ENCODE results near the gene CLEC18C. TPM values are rescaled to one million over a fixed set of nuclear protein-coding genes. Genes with fewer than 3 reads are reported as not detected.
"Not testable (repeated sequence)": the region's sequence is repeated elsewhere in the genome, so short reads cannot be mapped to it uniquely, and the experiment has no call there.

Gene CLEC18C
- 0.45 TPM in 1 of 2 replicates, not detected in the other for total RNA-seq

DNA sequence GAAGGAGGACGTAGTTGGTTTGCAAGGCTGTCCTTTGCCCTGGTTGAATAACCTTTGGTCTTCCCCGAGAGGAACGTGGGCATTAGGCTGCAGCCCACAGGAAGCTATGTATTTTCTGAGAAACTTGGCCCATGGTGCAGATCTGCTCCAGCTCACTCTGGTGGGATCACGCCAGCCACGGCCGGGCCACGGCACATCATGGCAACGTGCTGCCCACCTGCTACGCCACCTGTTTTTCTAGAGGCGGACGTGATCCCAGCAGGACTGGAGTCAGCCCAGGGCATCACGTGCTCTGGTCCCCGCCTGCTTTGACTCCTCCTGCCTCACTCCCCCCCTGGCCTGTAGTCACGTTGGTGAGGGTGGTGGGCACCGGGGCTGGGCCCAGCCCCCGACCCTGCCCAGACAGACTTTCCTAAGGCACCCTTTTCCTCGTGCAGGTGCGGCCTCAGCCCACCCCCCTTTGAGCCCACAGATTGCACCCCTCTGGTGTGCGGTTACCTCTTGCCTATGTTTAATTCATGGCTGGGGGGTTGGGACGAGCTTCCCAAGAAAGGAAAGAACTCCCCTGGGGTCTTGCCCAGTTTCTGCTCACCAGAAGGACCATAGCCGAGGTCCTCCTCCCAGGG lies at the start of gene CLEC18C:
TSS of gene CLEC18C (plus strand) at position 576 of the 626 bp plus-strand sequence. CDS start 492 bp downstream, outside the sequence.
- DNase-seq; H3K4me1 Mint-ChIP-seq; H3K27ac Mint-ChIP-seq; H3K27me3 Mint-ChIP-seq; H3K36me3 Mint-ChIP-seq (ENCODE audit: low read depth); H3K9me3 Mint-ChIP-seq; intact Hi-C loops (cut with micrococcal nuclease); H3K4me3 Mint-ChIP-seq: not testable (repeated sequence)

- intact Hi-C loops (cut with micrococcal nuclease); H3K4me1 Mint-ChIP-seq; H3K27ac Mint-ChIP-seq; DNase-seq; H3K9me3 Mint-ChIP-seq; H3K27me3 Mint-ChIP-seq; H3K4me3 Mint-ChIP-seq: not testable (repeated sequence)
- peaks cover 46% of the 10 kb centered on the region for H3K36me3 Mint-ChIP-seq (ENCODE audit: low read depth)
These were observed 49.8 kb upstream of the CLEC18C start for GRCh38 chr16:70123822-70124221.

DNA sequence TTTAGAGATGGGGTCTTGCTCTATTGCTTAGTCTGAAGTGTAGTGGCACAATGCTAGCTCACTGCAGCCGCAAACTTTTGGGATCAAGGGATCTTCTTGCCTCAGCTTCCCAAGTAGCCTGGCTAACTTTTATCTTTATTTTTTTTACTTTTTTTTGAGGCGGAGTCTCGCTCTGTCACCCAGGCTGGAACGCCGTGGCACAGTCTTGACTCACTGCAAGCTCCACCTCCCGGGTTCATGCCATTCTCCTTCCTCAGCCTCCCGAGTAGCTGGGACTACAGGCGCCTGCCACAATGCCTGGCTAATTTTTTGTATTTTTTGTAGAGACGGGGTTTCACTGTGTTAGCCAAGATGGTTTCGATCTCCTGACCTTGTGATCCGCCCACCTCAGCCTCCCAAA lies 47.4 kb upstream of the CLEC18C start:
- H3K4me1 Mint-ChIP-seq; DNase-seq; H3K9me3 Mint-ChIP-seq; H3K27me3 Mint-ChIP-seq; H3K4me3 Mint-ChIP-seq; intact Hi-C loops (cut with micrococcal nuclease); H3K27ac Mint-ChIP-seq: not testable (repeated sequence)
- peaks cover 60% of the 10 kb centered on the region for H3K36me3 Mint-ChIP-seq (ENCODE audit: low read depth)

- H3K27me3 Mint-ChIP-seq, H3K4me3 Mint-ChIP-seq, H3K9me3 Mint-ChIP-seq: not testable (repeated sequence)
These were observed 45.9 kb upstream of the CLEC18C start for GRCh38 chr16:70127706-70128105.

DNA sequence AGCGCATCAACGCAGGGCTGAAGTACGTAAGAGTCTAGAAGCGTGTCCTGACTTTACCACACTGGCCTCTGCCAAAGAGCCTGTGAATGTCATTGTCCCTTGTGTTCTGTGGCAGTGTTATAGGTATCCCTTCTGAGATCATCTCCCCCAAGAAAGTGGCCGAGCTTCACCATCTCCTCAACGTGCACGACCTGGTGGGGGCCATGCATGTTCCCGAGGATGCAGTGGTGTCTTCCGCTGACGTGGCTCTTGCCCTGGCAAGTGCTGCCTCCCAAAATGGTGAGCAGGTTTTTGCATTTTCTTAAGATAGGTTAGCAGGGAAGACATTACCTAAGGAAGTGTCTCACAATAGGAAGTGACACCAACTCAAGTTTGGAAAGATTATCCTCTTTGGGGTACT lies 44.7 kb upstream of the CLEC18C start:
- H3K4me1 Mint-ChIP-seq: not testable (repeated sequence)

More at GRCh38 chr16:70127706-70128105, 45.9 kb upstream of the CLEC18C start:
- H3K4me1 Mint-ChIP-seq; DNase-seq; intact Hi-C loops (cut with micrococcal nuclease); H3K27ac Mint-ChIP-seq: not testable (repeated sequence)
- peaks cover 60% of the 10 kb centered on the region for H3K36me3 Mint-ChIP-seq (ENCODE audit: low read depth)

DNA sequence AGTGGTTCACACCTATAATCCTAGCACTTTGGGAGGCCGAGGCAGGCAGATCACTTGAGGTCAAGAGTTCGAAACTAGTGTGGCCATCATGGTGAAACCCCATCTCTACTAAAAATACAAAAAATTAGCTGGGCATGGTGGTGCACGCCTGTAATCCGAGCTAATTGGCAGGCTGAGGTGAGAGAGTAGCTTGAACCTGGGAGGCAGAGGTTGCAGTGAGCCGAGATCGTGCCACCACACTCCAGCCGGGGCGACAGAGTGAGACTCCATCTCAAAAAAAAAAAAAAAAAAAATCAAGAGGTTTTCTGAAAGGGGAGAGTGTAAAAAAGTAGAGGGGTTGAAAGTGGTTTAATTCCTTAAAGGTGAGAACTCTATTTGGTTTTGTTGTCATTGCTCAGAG lies 37.8 kb upstream of the CLEC18C start:
- H3K4me3 Mint-ChIP-seq; H3K4me1 Mint-ChIP-seq; H3K27me3 Mint-ChIP-seq; DNase-seq; H3K9me3 Mint-ChIP-seq; H3K27ac Mint-ChIP-seq; intact Hi-C loops (cut with micrococcal nuclease): not testable (repeated sequence)
- peaks cover 63% of the 10 kb centered on the region for H3K36me3 Mint-ChIP-seq (ENCODE audit: low read depth)

More for the DNA sequence above, 44.7 kb upstream of the CLEC18C start:
- H3K27me3 Mint-ChIP-seq; H3K9me3 Mint-ChIP-seq; intact Hi-C loops (cut with micrococcal nuclease); H3K4me3 Mint-ChIP-seq; H3K27ac Mint-ChIP-seq; DNase-seq: not testable (repeated sequence)
- peaks cover 60% of the 10 kb centered on the region for H3K36me3 Mint-ChIP-seq (ENCODE audit: low read depth)

DNA sequence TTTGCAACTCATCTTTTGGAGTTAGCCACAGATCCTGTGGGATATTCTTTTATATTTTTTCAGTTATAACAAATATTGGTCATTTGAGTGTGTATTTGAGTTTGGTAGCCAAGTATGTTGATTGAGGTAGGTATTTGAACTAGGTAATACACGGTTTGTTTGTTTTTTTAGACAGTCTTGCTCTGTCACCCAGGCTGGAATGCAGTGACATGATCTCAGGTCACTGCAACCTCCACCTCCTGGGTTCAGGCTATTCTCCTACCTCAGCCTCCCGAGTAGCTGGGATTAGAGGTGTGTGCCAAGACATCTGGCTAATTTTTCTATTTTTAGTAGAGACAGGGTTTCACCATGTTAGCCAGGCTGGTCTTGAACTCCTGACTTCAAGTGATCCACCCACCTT lies 37.0 kb upstream of the CLEC18C start:
- H3K27me3 Mint-ChIP-seq; DNase-seq; H3K4me3 Mint-ChIP-seq; H3K27ac Mint-ChIP-seq; H3K4me1 Mint-ChIP-seq; intact Hi-C loops (cut with micrococcal nuclease); H3K9me3 Mint-ChIP-seq: not testable (repeated sequence)
- peaks cover 66% of the 10 kb centered on the region for H3K36me3 Mint-ChIP-seq (ENCODE audit: low read depth)

GRCh38 chr16:70142739-70143138 lies 30.8 kb upstream of the CLEC18C start:
- H3K27me3 Mint-ChIP-seq; H3K4me3 Mint-ChIP-seq; H3K9me3 Mint-ChIP-seq; H3K27ac Mint-ChIP-seq; H3K4me1 Mint-ChIP-seq; DNase-seq; intact Hi-C loops (cut with micrococcal nuclease): not testable (repeated sequence)
- H3K36me3 Mint-ChIP-seq (ENCODE audit: low read depth): peaks cover 54% of the 10 kb centered on the region

GRCh38 chr16:70143231-70143895 lies 30.2 kb upstream of the CLEC18C start:
- H3K27me3 Mint-ChIP-seq; H3K4me1 Mint-ChIP-seq; intact Hi-C loops (cut with micrococcal nuclease); DNase-seq; H3K9me3 Mint-ChIP-seq; H3K4me3 Mint-ChIP-seq; H3K27ac Mint-ChIP-seq: not testable (repeated sequence)
- peaks cover 54% of the 10 kb centered on the region for H3K36me3 Mint-ChIP-seq (ENCODE audit: low read depth)

- H3K4me3 Mint-ChIP-seq; H3K27ac Mint-ChIP-seq; H3K4me1 Mint-ChIP-seq; H3K27me3 Mint-ChIP-seq; intact Hi-C loops (cut with micrococcal nuclease); H3K9me3 Mint-ChIP-seq; DNase-seq: not testable (repeated sequence)
- peaks cover 60% of the 10 kb centered on the region for H3K36me3 Mint-ChIP-seq (ENCODE audit: low read depth)
These were observed 25.7 kb upstream of the CLEC18C start for GRCh38 chr16:70147853-70148252.

GRCh38 chr16:70148453-70148852 lies 25.1 kb upstream of the CLEC18C start:
- H3K4me1 Mint-ChIP-seq; H3K9me3 Mint-ChIP-seq; H3K27me3 Mint-ChIP-seq; DNase-seq; intact Hi-C loops (cut with micrococcal nuclease); H3K27ac Mint-ChIP-seq; H3K4me3 Mint-ChIP-seq: not testable (repeated sequence)
- H3K36me3 Mint-ChIP-seq (ENCODE audit: low read depth): peaks cover 60% of the 10 kb centered on the region

GRCh38 chr16:70149296-70149695 lies 24.3 kb upstream of the CLEC18C start:
- DNase-seq; H3K27ac Mint-ChIP-seq; H3K27me3 Mint-ChIP-seq; H3K4me3 Mint-ChIP-seq; H3K4me1 Mint-ChIP-seq; H3K9me3 Mint-ChIP-seq; intact Hi-C loops (cut with micrococcal nuclease): not testable (repeated sequence)
- H3K36me3 Mint-ChIP-seq (ENCODE audit: low read depth): peaks cover 58% of the 10 kb centered on the region

- Mint-ChIP-seq H3K4me1 (no peaks in the 10 kb centered on the region), H3K27ac (no peak overlapping the region), H3K36me3 (ENCODE audit: low read depth) (peaks cover 52% of the 10 kb centered on the region), H3K9me3 (no peaks in the 10 kb centered on the region), H3K4me3 (no peak overlapping the region), H3K27me3 (no peaks in the 10 kb centered on the region)
- no peak for DNase-seq
- intact Hi-C loops (cut with micrococcal nuclease): no loop called here
These were observed 22.2 kb upstream of the CLEC18C start for GRCh38 chr16:70151391-70151790.

- Mint-ChIP-seq H3K27ac (no peak overlapping the region), H3K9me3 (no peaks in the 10 kb centered on the region), H3K36me3 (ENCODE audit: low read depth) (peaks cover 52% of the 10 kb centered on the region), H3K4me1 (no peaks in the 10 kb centered on the region), H3K27me3 (no peaks in the 10 kb centered on the region), H3K4me3 (no peak overlapping the region)
- intact Hi-C loops (cut with micrococcal nuclease): no loop called here
- DNase-seq: no peak
These were observed 21.6 kb upstream of the CLEC18C start for GRCh38 chr16:70151941-70152509.
